ENCODE results near the gene SPEN.
"Not testable (repeated sequence)": the region's sequence is repeated elsewhere in the genome, so short reads cannot be mapped to it uniquely, and the experiment has no call there.

SPEN gene

GRCh38 chr1:15836772-15837669 is 10.5 kb upstream of the SPEN start:
- WGBS (ENCODE audit: insufficient coverage), result 29% methylated on average over 29 of the region's 62 CpGs
- POLR2A ChIA-PET, result interaction anchor here (0.5 to 3.1 kb wide), 6 partner anchors 10 to 310 kb away, joined by 3 to 17 read pairs (median 4); partner anchors contain the start of genes DNAJC16 and SPEN
- peak overlapping the region; percentile 30 to 94 (median 89) for H3K4me3 ChIP-seq (ENCODE audit: control insufficient read depth in 1 of 7, extremely low read depth in 1 of 7, insufficient read depth in 4 of 7, low read depth in 2 of 7, low read length in 6 of 7)

DNA sequence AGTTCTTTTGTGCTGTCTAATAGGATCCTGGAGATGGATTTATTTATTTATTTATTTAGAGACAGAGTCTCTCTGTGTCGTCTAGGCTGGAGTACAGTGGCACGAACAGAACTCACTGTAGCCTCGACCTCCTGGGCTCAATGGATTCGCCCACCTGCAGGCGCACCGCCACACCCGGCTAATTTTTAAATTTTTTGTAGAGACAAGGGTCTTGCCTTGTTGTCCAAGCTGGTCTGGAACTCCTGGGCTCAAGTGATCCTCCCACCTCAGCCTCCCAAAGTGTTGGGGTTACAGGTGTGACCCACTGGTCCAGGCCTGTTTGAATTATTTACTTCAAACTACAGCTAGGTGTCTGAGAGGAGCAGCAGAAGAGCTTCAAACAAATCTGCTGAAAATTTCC is 9.6 kb upstream of the SPEN start:
- Histone ChIP-seq H3K4me3 (ENCODE audit: control insufficient read depth in 1 of 7, extremely low read depth in 1 of 7, insufficient read depth in 4 of 7, low read depth in 2 of 7, low read length in 6 of 7) (peak overlapping the region in 4 of 7 experiments; percentile 59 to 94 (median 91)), H3K9me3 (ENCODE audit: control extremely low read depth in 1 of 5, control insufficient read depth in 4 of 5, insufficient read depth in 2 of 5, low read depth in 1 of 5, low read length in 4 of 5) (no peaks in the 10 kb centered on the region), H3K27ac (ENCODE audit: insufficient read depth in 1 of 2, low read depth in 1 of 2, low read length in 2 of 2, poor library complexity in 1 of 2, severe bottlenecking in 2 of 2) (peak overlapping the region in 1 of 2 experiments; percentile 50), H3K4me1 (ENCODE audit: control extremely low read depth in 1 of 4, control insufficient read depth in 4 of 4, insufficient read depth in 4 of 4, low read length in 3 of 4) (peaks cover 5 to 39% (median 34%) of the 10 kb centered on the region in 4 experiments), H3K36me3 (ENCODE audit: control insufficient read depth in 4 of 4, insufficient read depth in 4 of 4, low read length in 3 of 4) (no peaks in the 10 kb centered on the region), H3K27me3 (replicated peaks in 2 of 5; ENCODE audit: control insufficient read depth in 4 of 5, insufficient read depth in 5 of 5, low read length in 4 of 5) (no peaks in the 10 kb centered on the region)
- DNase-seq, result no peak
- POLR2A ChIA-PET, result interaction anchor here (1.5 to 3.1 kb wide), 3 partner anchors 9 to 20 kb away, joined by 5 to 17 read pairs (median 16); partner anchors contain the start of gene SPEN
- 93% methylated on average over 3 of the region's 7 CpGs for WGBS (ENCODE audit: insufficient coverage)
- CTCF ChIA-PET, result interaction anchor here (1.1 to 3.0 kb wide), 8 partner anchors 9 to 84 kb away, joined by 3 to 15 read pairs (median 4); partner anchors contain the start of gene SPEN

More at GRCh38 chr1:15836772-15837669, 10.5 kb upstream of the SPEN start:
- H3K27me3 ChIP-seq (replicated peaks in 2 of 5; ENCODE audit: control insufficient read depth in 4 of 5, insufficient read depth in 5 of 5, low read length in 4 of 5), result no peaks in the 10 kb centered on the region
- H3K36me3 ChIP-seq (ENCODE audit: control insufficient read depth in 4 of 4, insufficient read depth in 4 of 4, low read length in 3 of 4), result no peaks in the 10 kb centered on the region
- CTCF ChIA-PET, result interaction anchor here (0.6 to 3.0 kb wide), 5 partner anchors 10 to 85 kb away, joined by 3 to 15 read pairs (median 4); partner anchors contain the start of gene SPEN
- peak; percentile 73 to 94 (median 92) for DNase-seq
- no peaks in the 10 kb centered on the region for H3K9me3 ChIP-seq (ENCODE audit: control extremely low read depth in 1 of 5, control insufficient read depth in 4 of 5, insufficient read depth in 2 of 5, low read depth in 1 of 5, low read length in 4 of 5)
- H3K4me1 ChIP-seq (ENCODE audit: control extremely low read depth in 1 of 4, control insufficient read depth in 4 of 4, insufficient read depth in 4 of 4, low read length in 3 of 4), result peaks cover 7 to 45% (median 38%) of the 10 kb centered on the region in 4 experiments
- H3K27ac ChIP-seq (ENCODE audit: insufficient read depth in 1 of 2, low read depth in 1 of 2, low read length in 2 of 2, poor library complexity in 1 of 2, severe bottlenecking in 2 of 2), result peak overlapping the region; percentile 50 to 99

GRCh38 chr1:15838721-15839120 is 8.8 kb upstream of the SPEN start:
- Histone ChIP-seq H3K27ac (ENCODE audit: insufficient read depth in 1 of 2, low read depth in 1 of 2, low read length in 2 of 2, poor library complexity in 1 of 2, severe bottlenecking in 2 of 2) (no peak overlapping the region), H3K4me1 (ENCODE audit: control extremely low read depth in 1 of 4, control insufficient read depth in 4 of 4, insufficient read depth in 4 of 4, low read length in 3 of 4) (peaks cover 3 to 31% (median 27%) of the 10 kb centered on the region in 4 experiments), H3K4me3 (ENCODE audit: control insufficient read depth in 1 of 7, extremely low read depth in 1 of 7, insufficient read depth in 4 of 7, low read depth in 2 of 7, low read length in 6 of 7) (no peak overlapping the region), H3K9me3 (ENCODE audit: control extremely low read depth in 1 of 5, control insufficient read depth in 4 of 5, insufficient read depth in 2 of 5, low read depth in 1 of 5, low read length in 4 of 5) (no peaks in the 10 kb centered on the region), H3K27me3 (replicated peaks in 2 of 5; ENCODE audit: control insufficient read depth in 4 of 5, insufficient read depth in 5 of 5, low read length in 4 of 5) (no peaks in the 10 kb centered on the region), H3K36me3 (ENCODE audit: control insufficient read depth in 4 of 4, insufficient read depth in 4 of 4, low read length in 3 of 4) (no peaks in the 10 kb centered on the region)
- 97% methylated on average over 3 of the region's 4 CpGs for WGBS (ENCODE audit: insufficient coverage)
- no peak for DNase-seq
- POLR2A ChIA-PET, result interaction anchor here (2.7 to 3.1 kb wide), 2 partner anchors 8 to 10 kb away, joined by 16 to 17 read pairs; partner anchors contain the start of gene SPEN
- CTCF ChIA-PET, result interaction anchor here (1.1 to 3.0 kb wide), 5 partner anchors 8 to 30 kb away, joined by 3 to 15 read pairs (median 4); partner anchors contain the start of gene SPEN

DNA sequence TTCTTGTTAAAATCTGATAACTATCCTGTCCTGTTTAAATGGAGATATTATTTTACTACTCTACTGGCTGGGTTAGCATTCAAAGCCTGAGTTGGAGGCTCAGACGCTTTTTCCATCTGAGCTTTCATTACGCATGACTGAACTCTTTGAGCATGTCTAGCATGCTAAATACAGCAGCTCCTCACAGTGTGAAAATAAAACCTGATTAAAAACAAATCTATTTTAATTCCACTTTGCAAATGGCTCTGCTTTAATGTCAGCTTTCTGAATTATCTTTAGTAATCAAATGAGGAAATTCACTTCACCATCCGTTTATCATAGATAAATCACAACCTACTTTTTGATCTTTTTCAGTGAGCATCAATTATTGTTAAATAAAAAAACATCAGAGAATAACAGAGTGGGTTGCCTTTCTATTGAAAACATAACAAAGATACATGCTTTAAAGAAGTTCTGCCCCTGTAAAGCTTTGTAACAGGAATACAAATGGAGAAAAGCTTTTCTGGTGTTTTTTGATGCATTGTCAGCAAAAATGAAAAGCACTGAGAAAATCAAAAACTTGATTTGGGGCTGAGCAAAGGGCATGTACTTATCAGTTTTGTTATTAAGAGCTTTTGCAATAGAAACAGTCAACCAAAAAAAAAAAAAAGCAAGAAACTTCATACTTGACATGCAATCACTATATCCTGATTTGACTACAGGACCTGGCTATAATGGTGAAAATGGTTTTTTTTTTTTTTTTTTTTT is 3.5 kb upstream of the SPEN start:
- H3K27ac ChIP-seq (ENCODE audit: insufficient read depth in 1 of 2, low read depth in 1 of 2, low read length in 2 of 2, poor library complexity in 1 of 2, severe bottlenecking in 2 of 2), result no peak overlapping the region
- peaks cover 0 to 23% (median 16%) of the 10 kb centered on the region in 4 experiments for H3K4me1 ChIP-seq (ENCODE audit: control extremely low read depth in 1 of 4, control insufficient read depth in 4 of 4, insufficient read depth in 4 of 4, low read length in 3 of 4)
- H3K9me3 ChIP-seq (ENCODE audit: control extremely low read depth in 1 of 5, control insufficient read depth in 4 of 5, insufficient read depth in 2 of 5, low read depth in 1 of 5, low read length in 4 of 5), result no peaks in the 10 kb centered on the region
- no peak overlapping the region for H3K4me3 ChIP-seq (ENCODE audit: control insufficient read depth in 1 of 7, extremely low read depth in 1 of 7, insufficient read depth in 4 of 7, low read depth in 2 of 7, low read length in 6 of 7)
- ChIA-PET POLR2A (interaction anchor here (1.1 kb wide), 1 partner anchor 10 kb away, joined by 5 read pairs; no protein-coding TSS in a partner anchor), CTCF (interaction anchor here (0.8 to 1.4 kb wide), 3 partner anchors 21 to 331 kb away, joined by 3 to 4 read pairs (median 3); no protein-coding TSS in a partner anchor)
- H3K27me3 ChIP-seq (replicated peaks in 2 of 5; ENCODE audit: control insufficient read depth in 4 of 5, insufficient read depth in 5 of 5, low read length in 4 of 5), result no peaks in the 10 kb centered on the region
- no peak for DNase-seq
- 90% methylated on average over 2 of the region's 3 CpGs for WGBS (ENCODE audit: insufficient coverage)
- H3K36me3 ChIP-seq (ENCODE audit: control insufficient read depth in 4 of 4, insufficient read depth in 4 of 4, low read length in 3 of 4), result no peaks in the 10 kb centered on the region

- DNase-seq; H3K36me3 ChIP-seq (ENCODE audit: control insufficient read depth in 4 of 4, insufficient read depth in 4 of 4, low read length in 3 of 4); H3K9me3 ChIP-seq (ENCODE audit: control extremely low read depth in 1 of 5, control insufficient read depth in 4 of 5, insufficient read depth in 2 of 5, low read depth in 1 of 5, low read length in 4 of 5); H3K27me3 ChIP-seq (replicated peaks in 2 of 5; ENCODE audit: control insufficient read depth in 4 of 5, insufficient read depth in 5 of 5, low read length in 4 of 5): not testable (repeated sequence)
- Histone ChIP-seq H3K4me3 (ENCODE audit: control insufficient read depth in 1 of 7, extremely low read depth in 1 of 7, insufficient read depth in 4 of 7, low read depth in 2 of 7, low read length in 6 of 7) (peak overlapping the region in 1 of 7 experiments; percentile 1), H3K27ac (ENCODE audit: insufficient read depth in 1 of 2, low read depth in 1 of 2, low read length in 2 of 2, poor library complexity in 1 of 2, severe bottlenecking in 2 of 2) (peak overlapping the region in 1 of 2 experiments; percentile 92), H3K4me1 (ENCODE audit: control extremely low read depth in 1 of 4, control insufficient read depth in 4 of 4, insufficient read depth in 4 of 4, low read length in 3 of 4) (peaks cover 13 to 39% (median 30%) of the 10 kb centered on the region in 4 experiments)
- POLR2A ChIA-PET, result interaction anchor here (2.3 kb wide), 1 partner anchor 9 kb away, joined by 17 read pairs; no protein-coding TSS in a partner anchor
- WGBS (ENCODE audit: insufficient coverage), result 100% methylated on average over 4 of the region's 11 CpGs
- CTCF ChIA-PET, result interaction anchor here (0.7 to 1.7 kb wide), 2 partner anchors 31 to 40 kb away, joined by 3 to 6 read pairs; no protein-coding TSS in a partner anchor
These were observed 1.5 kb upstream of the SPEN start for GRCh38 chr1:15846056-15846455.

GRCh38 chr1:15847893-15848142 is 311 bp downstream of the SPEN start:
- CTCF ChIA-PET, result interaction anchor here (0.8 to 1.7 kb wide), 5 partner anchors 10 to 111 kb away, joined by 3 to 15 read pairs (median 6); no protein-coding TSS in a partner anchor
- POLR2A ChIA-PET, result interaction anchor here (0.8 to 3.6 kb wide), 5 partner anchors 11 to 79 kb away, joined by 3 to 20 read pairs (median 5); no protein-coding TSS in a partner anchor
- DNase-seq, result no peak
- WGBS (ENCODE audit: insufficient coverage), result 0% methylated on average over 26 of the region's 34 CpGs
- peaks cover 26 to 57% (median 43%) of the 10 kb centered on the region in 4 experiments for H3K4me1 ChIP-seq (ENCODE audit: control extremely low read depth in 1 of 4, control insufficient read depth in 4 of 4, insufficient read depth in 4 of 4, low read length in 3 of 4)
- no peaks in the 10 kb centered on the region for H3K36me3 ChIP-seq (ENCODE audit: control insufficient read depth in 4 of 4, insufficient read depth in 4 of 4, low read length in 3 of 4)
- H3K9me3 ChIP-seq (ENCODE audit: control extremely low read depth in 1 of 5, control insufficient read depth in 4 of 5, insufficient read depth in 2 of 5, low read depth in 1 of 5, low read length in 4 of 5), result no peaks in the 10 kb centered on the region
- no peaks in the 10 kb centered on the region for H3K27me3 ChIP-seq (replicated peaks in 2 of 5; ENCODE audit: control insufficient read depth in 4 of 5, insufficient read depth in 5 of 5, low read length in 4 of 5)
- peak overlapping the region; percentile 85 to 100 (median 91) for H3K4me3 ChIP-seq (ENCODE audit: control insufficient read depth in 1 of 7, extremely low read depth in 1 of 7, insufficient read depth in 4 of 7, low read depth in 2 of 7, low read length in 6 of 7)
- H3K27ac ChIP-seq (ENCODE audit: insufficient read depth in 1 of 2, low read depth in 1 of 2, low read length in 2 of 2, poor library complexity in 1 of 2, severe bottlenecking in 2 of 2), result peak overlapping the region; percentile 89 to 97
